ENCODE data around the gene COA1.

GRCh38 chr7:43737467-43738127 lies 8.3 kb upstream of the COA1 start:
- TF ChIP-seq CTCF (IDR thresholded peaks at IDR 0.05; ENCODE audit: low read depth, low read length, poor library complexity, severe bottlenecking) (no peak), EZH2phosphoT487 (IDR thresholded peaks at IDR 0.05; ENCODE audit: borderline replicate concordance, low read length) (no peak)
